B cell (primary cell): ENCODE results near the gene MYO9B. TPM values are rescaled to one million over a fixed set of nuclear protein-coding genes. Genes with fewer than 3 reads are reported as not detected.

Experiments
- ATAC-seq: fragments of 200-7000 bp; cut with Tn5 transposase; one replicate; pipeline ENCODE4 v1.10.0; 2021; ENCODE audit warnings: low read depth, mild to moderate bottlenecking, moderate number of reproducible peaks, moderate library complexity
- CTCF ChIA-PET: fragments of 350-600 bp; sonication (Branson Sonifier 250); formaldehyde crosslinking; loops from one replicate; lab custom pipeline; 2021; ENCODE audit warnings: antibody characterized with exemption, inconsistent platforms; lab: Charles Lee
- POLR2A ChIA-PET: fragments of 350-600 bp; sonication (Branson Sonifier 250); formaldehyde crosslinking; loops from one replicate; lab custom pipeline; 2021; ENCODE audit warnings: antibody characterized with exemption; lab: Charles Lee
- DNase-seq: peaks from one replicate; pipeline ENCODE4 v3.0.0; 2013
- H2AFZ ChIP-seq: 2 replicates; pipeline ENCODE4 v1.6.1; 2012; ENCODE audit warnings: mild to moderate bottlenecking, low read depth, low read length; ENCODE audit not compliant: insufficient read depth, poor library complexity, severe bottlenecking
- H3K27ac ChIP-seq, 2 donors: 1 replicate in 1 of 2; 2 replicates in 1 of 2; pipeline ENCODE4 v1.5.1; 2012 to 2013; ENCODE audit warnings: low read length in 2 of 2, mild to moderate bottlenecking in 2 of 2, moderate library complexity in 1 of 2
- H3K27me3 ChIP-seq, 4 experiments: fragments of 200-600 bp in 1 of 4; sonication (generic) in 1 of 4; replicated peaks in 1 of 4; 1 replicate in 2 of 4; 2 replicates in 2 of 4; pipeline versions ENCODE4 v1.6.1 to v1.7.0; 2013 to 2016; ENCODE audit warnings: low read length in 3 of 4, mild to moderate bottlenecking in 2 of 4, mixed read lengths in 1 of 4, moderate library complexity in 1 of 4; ENCODE audit not compliant: insufficient read depth in 4 of 4, control insufficient read depth in 3 of 4; ENCODE audit errors: control extremely low read depth in 1 of 4
- H3K36me3 ChIP-seq, 2 experiments: replicated peaks in 1 of 2; 1 replicate in 1 of 2; 2 replicates in 1 of 2; pipeline versions ENCODE4 v1.6.1 to v1.7.1; 2013; ENCODE audit warnings: low read length in 1 of 2; ENCODE audit not compliant: insufficient read depth in 2 of 2, control insufficient read depth in 1 of 2; ENCODE audit errors: control extremely low read depth in 1 of 2, extremely low read depth in 1 of 2
- H3K4me1 ChIP-seq, 2 donors: fragments of 200-600 bp in 1 of 2; sonication (generic) in 1 of 2; 1 replicate in 1 of 2; 2 replicates in 1 of 2; pipeline versions ENCODE4 v1.5.1 to v1.6.1; 2013 to 2017; ENCODE audit warnings: low read length in 2 of 2; ENCODE audit not compliant: control insufficient read depth in 2 of 2, insufficient read depth in 2 of 2
- H3K4me2 ChIP-seq: replicated peaks from 2 replicates; pipeline ENCODE3; 2012; ENCODE audit warnings: mild to moderate bottlenecking, low read depth, low read length; ENCODE audit not compliant: poor library complexity, severe bottlenecking
- H3K4me3 ChIP-seq, 5 experiments: fragments of 200-600 bp in 1 of 5; sonication (generic) in 1 of 5; 1 replicate in 3 of 5; 2 replicates in 2 of 5; pipeline versions ENCODE4 v1.5.1 to v1.7.0; 2011 to 2016; ENCODE audit warnings: low read length in 4 of 5, mild to moderate bottlenecking in 4 of 5, low read depth in 2 of 5, control low read depth in 1 of 5, moderate library complexity in 1 of 5; ENCODE audit not compliant: insufficient read depth in 1 of 5; ENCODE audit errors: control extremely low read depth in 1 of 5, extremely low read depth in 1 of 5
- H3K79me2 ChIP-seq: fragments of 200-600 bp; sonication (generic); one replicate; pipeline ENCODE4 v1.6.0; 2016; ENCODE audit warnings: low read length; ENCODE audit not compliant: control insufficient read depth, insufficient read depth
- H3K9ac ChIP-seq: fragments of 200-600 bp; sonication (generic); 2 replicates; pipeline ENCODE4 v1.6.1; 2017; ENCODE audit warnings: mild to moderate bottlenecking, low read length, moderate library complexity
- H3K9me3 ChIP-seq, 3 donors: one replicate each; pipeline versions ENCODE4 v1.6.1 to v1.7.1; 2013; ENCODE audit warnings: low read length in 2 of 3; ENCODE audit not compliant: control insufficient read depth in 2 of 3, insufficient read depth in 1 of 3; ENCODE audit errors: control extremely low read depth in 1 of 3
- H4K20me1 ChIP-seq: 2 replicates; pipeline ENCODE4 v1.6.0; 2012; ENCODE audit warnings: mild to moderate bottlenecking, low read length; ENCODE audit not compliant: insufficient read depth, control insufficient read depth, poor library complexity, severe bottlenecking
- H3K27ac Mint-ChIP-seq: one replicate; pipeline ENCODE4 v1.8.0; 2021; ENCODE audit warnings: mixed read lengths
- H3K27me3 Mint-ChIP-seq: one replicate; pipeline ENCODE4 v1.8.0; 2021; ENCODE audit warnings: mixed read lengths
- H3K4me1 Mint-ChIP-seq: one replicate; pipeline ENCODE4 v1.8.0; 2021; ENCODE audit warnings: mixed read lengths
- H3K4me3 Mint-ChIP-seq: one replicate; pipeline ENCODE4 v1.8.0; 2021; ENCODE audit warnings: mixed read lengths
- H3K9me3 Mint-ChIP-seq: one replicate; pipeline ENCODE4 v1.8.0; 2022; ENCODE audit warnings: mixed read lengths; ENCODE audit not compliant: insufficient read depth
- EZH2 ChIP-seq: IDR thresholded peaks from 2 replicates; pipeline ENCODE4 v1.6.1; 2012; ENCODE audit warnings: borderline replicate concordance, low read depth, mild to moderate bottlenecking, moderate library complexity, low read length; ENCODE audit not compliant: insufficient read depth, poor library complexity, severe bottlenecking
- WGBS: methylation state at CpG from one replicate; pipeline ENCODE4 v1.1.5; 2013; ENCODE audit warnings: missing lambda C conversion rate; ENCODE audit not compliant: insufficient coverage; 5-methylcytosine and 5-hydroxymethylcytosine counted together
- intact Hi-C: fragments of 100-400 bp; cut with micrococcal nuclease; formaldehyde crosslinking; loops from one replicate; pipeline ENCODE4 v1.10.0; 2022
- polyA plus RNA-seq: library from polyadenylated mRNA; depleted of rRNA; stranded (reverse); fragments of >200 nt; gene quantifications from 2 replicates; pipeline ENCODE4 v1.2.3, GENCODE V29; 2012
- total RNA-seq, 2 donors: library from RNA; stranded (reverse); fragments of 120-200 nt in 1 of 2; gene quantifications; 1 replicate in 1 of 2; 2 replicates in 1 of 2; pipeline versions ENCODE4 v1.2.3 to v1.2.4, GENCODE V29; 2013 to 2022
- TF ChIP-seq, protein P1 (sequence below): fragments of 200-600 bp; IDR thresholded peaks from one replicate; pipeline ENCODE4 v1.8.0; 2022; ENCODE audit warnings: antibody characterized with exemption, mild to moderate bottlenecking

Gene MYO9B
- total and polyA plus RNA-seq, 2 donors (not counting 1 experiment from before 2014, with no cell fraction given): 256 to 273 TPM

GRCh38 chr19:17156947-17157302, 81.3 kb downstream of the MYO9B start:
- Histone ChIP-seq H3K36me3 (peaks cover 0 to 79% of the 10 kb centered on the region in 2 experiments), H3K27ac (no peak overlapping the region), H2AFZ (no peak overlapping the region), H3K4me1 (no peaks in the 10 kb centered on the region), H3K4me2 (no peak overlapping the region), H4K20me1 (peaks cover 5% of the 10 kb centered on the region), H3K79me2 (peaks cover 5% of the 10 kb centered on the region), H3K9ac (no peak overlapping the region), H3K9me3 (peaks cover 0 to 3% (median 0%) of the 10 kb centered on the region in 3 donors), H3K4me3 (no peak overlapping the region), H3K27me3 (no peaks in the 10 kb centered on the region)
- ChIA-PET CTCF (interaction anchor here (1.3 kb wide), 1 partner anchor 91 kb away, joined by 4 read pairs; no protein-coding TSS in a partner anchor), POLR2A (no interaction called here)
- no peaks in the 10 kb centered on the region for H3K9me3 Mint-ChIP-seq
- H3K27ac Mint-ChIP-seq: no peak overlapping the region
- intact Hi-C loops: no loop called here
- ATAC-seq (peak; percentile 31), DNase-seq (peak; percentile 35)
- H3K27me3 Mint-ChIP-seq: no peaks in the 10 kb centered on the region
- WGBS: 78% methylated on average over 10 of the region's 12 CpGs
- H3K4me3 Mint-ChIP-seq: no peak overlapping the region
- TF ChIP-seq, protein P1, sequence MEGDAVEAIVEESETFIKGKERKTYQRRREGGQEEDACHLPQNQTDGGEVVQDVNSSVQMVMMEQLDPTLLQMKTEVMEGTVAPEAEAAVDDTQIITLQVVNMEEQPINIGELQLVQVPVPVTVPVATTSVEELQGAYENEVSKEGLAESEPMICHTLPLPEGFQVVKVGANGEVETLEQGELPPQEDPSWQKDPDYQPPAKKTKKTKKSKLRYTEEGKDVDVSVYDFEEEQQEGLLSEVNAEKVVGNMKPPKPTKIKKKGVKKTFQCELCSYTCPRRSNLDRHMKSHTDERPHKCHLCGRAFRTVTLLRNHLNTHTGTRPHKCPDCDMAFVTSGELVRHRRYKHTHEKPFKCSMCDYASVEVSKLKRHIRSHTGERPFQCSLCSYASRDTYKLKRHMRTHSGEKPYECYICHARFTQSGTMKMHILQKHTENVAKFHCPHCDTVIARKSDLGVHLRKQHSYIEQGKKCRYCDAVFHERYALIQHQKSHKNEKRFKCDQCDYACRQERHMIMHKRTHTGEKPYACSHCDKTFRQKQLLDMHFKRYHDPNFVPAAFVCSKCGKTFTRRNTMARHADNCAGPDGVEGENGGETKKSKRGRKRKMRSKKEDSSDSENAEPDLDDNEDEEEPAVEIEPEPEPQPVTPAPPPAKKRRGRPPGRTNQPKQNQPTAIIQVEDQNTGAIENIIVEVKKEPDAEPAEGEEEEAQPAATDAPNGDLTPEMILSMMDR: no peak
- no peak for TF ChIP-seq EZH2
- H3K4me1 Mint-ChIP-seq: no peaks in the 10 kb centered on the region

GRCh38 chr19:17158584-17158983, 83.0 kb downstream of the MYO9B start:
- intact Hi-C loops: no loop called here
- CTCF ChIA-PET: no interaction called here
- H3K27ac Mint-ChIP-seq: no peak overlapping the region
- no peak overlapping the region for H3K27ac ChIP-seq
- peaks cover 5% of the 10 kb centered on the region for H4K20me1 ChIP-seq
- peaks cover 5% of the 10 kb centered on the region for H3K79me2 ChIP-seq
- ATAC-seq: no peak
- no peak overlapping the region for H3K4me3 Mint-ChIP-seq
- H3K4me1 ChIP-seq: no peaks in the 10 kb centered on the region
- DNase-seq: no peak
- no peak overlapping the region for H3K4me2 ChIP-seq
- H3K9me3 ChIP-seq: peaks cover 0 to 10% (median 0%) of the 10 kb centered on the region in 3 donors
- H3K36me3 ChIP-seq: peaks cover 5 to 79% of the 10 kb centered on the region in 2 experiments
- no peaks in the 10 kb centered on the region for H3K9me3 Mint-ChIP-seq
- WGBS: over 99% methylated on average over 10 of the region's 15 CpGs
- no peaks in the 10 kb centered on the region for H3K4me1 Mint-ChIP-seq
- TF ChIP-seq EZH2: no peak
- TF ChIP-seq, protein P1: no peak
- POLR2A ChIA-PET: no interaction called here
- no peaks in the 10 kb centered on the region for H3K27me3 ChIP-seq
- no peaks in the 10 kb centered on the region for H3K27me3 Mint-ChIP-seq
- no peak overlapping the region for H3K9ac ChIP-seq
- H2AFZ ChIP-seq: no peak overlapping the region
- H3K4me3 ChIP-seq: no peak overlapping the region
